Measurements from ENCODE around the gene ZDHHC14.

- TF ChIP-seq CTCF (IDR thresholded peaks at IDR 0.05) (no peak), POLR2A (IDR thresholded peaks at IDR 0.05) (no peak)
These were observed 293.1 kb downstream of the ZDHHC14 start for GRCh38 chr6:157674061-157674460.

Data from Peyer's patch (tissue), 4 donors.